Neural progenitor cell (in vitro differentiated cells): ENCODE data around the gene SNRNP25. TPM values are rescaled to one million over a fixed set of nuclear protein-coding genes. Genes with fewer than 3 reads are reported as not detected.
"Not testable (repeated sequence)": the region's sequence is repeated elsewhere in the genome, so short reads cannot be mapped to it uniquely, and the experiment has no call there.

Source experiments
- DNase-seq: peaks from one replicate; pipeline ENCODE4 v3.0.0-alpha.2; 2016; ENCODE audit warnings: low spot score
- H2AFZ ChIP-seq: fragments of 200-600 bp; sonication (generic); replicated peaks from 2 replicates; pipeline ENCODE4 v1.6.1; 2016; ENCODE audit warnings: antibody characterized with exemption
- H3F3A ChIP-seq: fragments of 200-600 bp; sonication (generic); 2 replicates; pipeline ENCODE4 v1.6.1; 2016; ENCODE audit warnings: antibody characterized with exemption, low read depth
- H3K27ac ChIP-seq: fragments of 200-600 bp; sonication (generic); 2 replicates; pipeline ENCODE4 v1.5.1; 2016; ENCODE audit warnings: mild to moderate bottlenecking
- H3K27me3 ChIP-seq: fragments of 200-600 bp; sonication (generic); 2 replicates; pipeline ENCODE4 v1.6.1; 2016; ENCODE audit warnings: mild to moderate bottlenecking, moderate library complexity
- H3K36me3 ChIP-seq: fragments of 200-600 bp; sonication (generic); 2 replicates; pipeline ENCODE4 v1.5.1; 2016
- H3K4me1 ChIP-seq: fragments of 200-600 bp; sonication (generic); 2 replicates; pipeline ENCODE4 v1.6.1; 2016; ENCODE audit warnings: mixed run types
- H3K4me2 ChIP-seq: fragments of 200-600 bp; sonication (generic); 2 replicates; pipeline ENCODE4 v1.6.1; 2016
- H3K4me3 ChIP-seq: fragments of 200-600 bp; sonication (generic); 2 replicates; pipeline ENCODE4 v1.5.1; 2016
- H3K79me2 ChIP-seq: fragments of 200-600 bp; sonication (generic); 2 replicates; pipeline ENCODE4 v1.6.1; 2016; ENCODE audit warnings: low read depth
- H3K9ac ChIP-seq: fragments of 200-600 bp; sonication (generic); 2 replicates; pipeline ENCODE4 v1.6.1; 2016
- H3K9me3 ChIP-seq: fragments of 200-600 bp; sonication (generic); 2 replicates; pipeline ENCODE4 v1.5.1; 2016; ENCODE audit warnings: low read depth
- H4K20me1 ChIP-seq: fragments of 200-600 bp; sonication (generic); 2 replicates; pipeline ENCODE4 v1.6.1; 2016; ENCODE audit warnings: low read depth
- H3K27ac Mint-ChIP-seq: 3 replicates; pipeline ENCODE4 v1.8.0; 2021; ENCODE audit warnings: mixed read lengths
- H3K27me3 Mint-ChIP-seq: 2 replicates; pipeline ENCODE4 v1.8.0; 2022; ENCODE audit warnings: low read depth, mild to moderate bottlenecking, inconsistent platforms, moderate library complexity, mixed read lengths; ENCODE audit not compliant: insufficient read depth
- H3K36me3 Mint-ChIP-seq: 3 replicates; pipeline ENCODE4 v1.8.0; 2021; ENCODE audit warnings: mixed read lengths
- H3K4me1 Mint-ChIP-seq: 3 replicates; pipeline ENCODE4 v1.8.0; 2021; ENCODE audit warnings: mixed read lengths
- H3K4me3 Mint-ChIP-seq: 3 replicates; pipeline ENCODE4 v1.8.0; 2021; ENCODE audit warnings: mild to moderate bottlenecking, moderate library complexity, mixed read lengths
- H3K9me3 Mint-ChIP-seq: 3 replicates; pipeline ENCODE4 v1.8.0; 2020; ENCODE audit warnings: mixed read lengths
- CTCF ChIP-seq: fragments of 200-600 bp; sonication (generic); IDR thresholded peaks from 2 replicates; pipeline ENCODE4 v1.5.1; 2017; ENCODE audit warnings: antibody characterized with exemption, mild to moderate bottlenecking
- EZH2 ChIP-seq: fragments of 200-600 bp; sonication (generic); IDR thresholded peaks from 2 replicates; pipeline ENCODE4 v1.6.1; 2017; ENCODE audit warnings: antibody characterized with exemption, mild to moderate bottlenecking, moderate library complexity
- EZH2phosphoT487 ChIP-seq: fragments of 200-600 bp; sonication (generic); IDR thresholded peaks from 2 replicates; pipeline ENCODE4 v1.6.1; 2017; ENCODE audit warnings: antibody characterized with exemption
- total RNA-seq: library from RNA; depleted of rRNA; stranded (reverse); fragments of >200 nt; gene quantifications from 2 replicates; pipeline ENCODE4 v1.2.3, GENCODE V29; 2015; ENCODE audit warnings: low replicate concordance

Gene SNRNP25
- total RNA-seq, 1 donor from 2014 or later, result 49.8 TPM

GRCh38 chr16:37511-37910, 16.1 kb upstream of the SNRNP25 start:
- Histone ChIP-seq H3K27ac (no peak overlapping the region), H3K9ac (no peak overlapping the region), H3K9me3 (no peaks in the 10 kb centered on the region), H3K79me2 (no peaks in the 10 kb centered on the region), H3K4me1 (no peaks in the 10 kb centered on the region), H3K27me3 (no peaks in the 10 kb centered on the region), H2AFZ (no peak overlapping the region), H3K4me2 (no peak overlapping the region), H3K36me3 (no peaks in the 10 kb centered on the region), H4K20me1 (no peaks in the 10 kb centered on the region), H3F3A (peaks cover 2% of the 10 kb centered on the region), H3K4me3 (no peak overlapping the region)
- no peak for DNase-seq
- Mint-ChIP-seq H3K4me3 (no peak overlapping the region), H3K27ac (no peak overlapping the region), H3K4me1 (no peaks in the 10 kb centered on the region), H3K36me3 (peaks cover 19% of the 10 kb centered on the region), H3K27me3 (peaks cover 2% of the 10 kb centered on the region), H3K9me3 (peaks cover 3% of the 10 kb centered on the region)
- TF ChIP-seq EZH2phosphoT487 (no peak), CTCF (no peak), EZH2 (no peak)

DNA sequence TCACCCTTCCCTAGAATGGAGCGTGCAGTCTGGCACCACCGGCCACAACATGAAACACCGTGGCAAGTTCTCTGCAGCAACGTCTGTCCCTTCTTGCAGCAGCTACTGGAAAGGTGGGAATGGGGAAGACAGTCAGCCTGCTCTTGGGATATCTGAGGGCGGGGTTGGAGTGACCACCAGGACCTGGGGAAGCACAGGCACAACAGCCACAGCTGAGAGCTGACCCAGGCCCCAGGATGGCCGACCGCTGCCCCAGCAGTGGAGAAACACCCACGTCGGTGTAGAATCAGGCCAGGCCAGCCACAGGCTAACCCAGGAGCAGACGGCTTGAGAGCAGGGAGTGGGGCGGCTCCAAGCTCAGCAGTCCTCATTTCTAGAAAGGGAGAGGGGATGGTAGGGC, 15.4 kb upstream of the SNRNP25 start:
- H3K27ac Mint-ChIP-seq, H3K4me3 ChIP-seq, H3K4me1 ChIP-seq, H3K4me1 Mint-ChIP-seq, H3K9me3 Mint-ChIP-seq, H3K4me3 Mint-ChIP-seq, H3K27ac ChIP-seq, H3K9ac ChIP-seq, H3K27me3 ChIP-seq, H3K4me2 ChIP-seq, H3K79me2 ChIP-seq, H3F3A ChIP-seq, H3K27me3 Mint-ChIP-seq, DNase-seq, H3K9me3 ChIP-seq, H2AFZ ChIP-seq, H4K20me1 ChIP-seq, H3K36me3 ChIP-seq: not testable (repeated sequence)
- H3K36me3 Mint-ChIP-seq, result peaks cover 25% of the 10 kb centered on the region

DNA sequence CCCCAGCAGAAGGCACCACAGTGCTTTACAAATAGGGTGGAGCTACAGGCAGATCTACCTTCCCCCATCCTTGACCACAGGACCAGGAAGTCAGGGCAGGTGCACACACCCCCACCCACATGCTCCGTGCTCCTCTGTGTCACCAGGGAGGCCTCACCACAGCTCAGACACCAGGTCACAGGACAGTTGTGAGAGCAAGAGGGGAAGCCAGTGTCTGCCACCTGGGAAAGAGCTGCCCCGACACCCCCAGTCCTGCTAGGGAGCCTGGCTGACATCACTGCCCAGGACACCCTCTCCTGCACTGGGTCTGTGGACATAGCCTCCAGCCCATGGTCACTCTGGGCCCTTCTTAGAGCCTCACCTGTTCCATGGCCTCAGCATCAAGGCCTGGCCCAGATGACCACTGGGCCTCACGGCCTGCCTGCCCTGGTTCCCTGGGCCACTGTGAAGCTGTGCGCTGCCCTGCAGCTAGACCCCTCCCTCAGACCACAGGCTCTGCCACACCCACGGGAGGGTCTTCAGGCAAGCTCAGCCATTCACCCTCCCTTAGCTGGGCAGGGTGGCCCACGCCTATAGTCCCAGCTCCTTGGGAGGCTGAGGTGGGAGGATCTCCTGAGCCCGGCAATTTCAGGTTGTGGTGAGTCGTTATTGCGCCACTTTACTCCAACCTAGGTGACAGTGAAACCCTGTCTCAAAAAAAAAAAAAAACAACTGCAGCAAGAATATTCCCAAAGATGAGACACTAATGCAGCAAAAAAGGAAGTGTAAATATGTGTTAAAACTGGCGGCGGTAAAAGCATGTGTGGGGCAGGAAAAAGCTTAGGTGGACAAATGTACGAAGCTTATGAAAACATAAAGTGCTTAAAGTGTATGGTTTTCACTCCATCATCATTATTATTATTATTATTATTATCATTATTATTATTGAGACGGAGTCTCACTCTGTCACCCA, 14.4 kb upstream of the SNRNP25 start:
- Histone ChIP-seq H3K27ac (no peak overlapping the region), H3K27me3 (no peaks in the 10 kb centered on the region), H3K4me2 (no peak overlapping the region), H3F3A (peaks cover 2% of the 10 kb centered on the region), H3K9ac (no peak overlapping the region), H3K9me3 (no peaks in the 10 kb centered on the region), H2AFZ (no peak overlapping the region), H3K79me2 (no peaks in the 10 kb centered on the region), H3K4me3 (no peak overlapping the region), H3K4me1 (no peaks in the 10 kb centered on the region), H3K36me3 (no peaks in the 10 kb centered on the region), H4K20me1 (no peaks in the 10 kb centered on the region)
- Mint-ChIP-seq H3K4me3 (peak overlapping the region; percentile 52), H3K9me3 (peaks cover 3% of the 10 kb centered on the region), H3K27ac (no peak overlapping the region), H3K36me3 (peaks cover 31% of the 10 kb centered on the region), H3K4me1 (no peaks in the 10 kb centered on the region), H3K27me3 (peaks cover 4% of the 10 kb centered on the region)
- no peak for DNase-seq
- TF ChIP-seq CTCF (no peak), EZH2phosphoT487 (no peak), EZH2 (no peak)

- H3K9ac ChIP-seq, result no peak overlapping the region
- TF ChIP-seq EZH2, result no peak
- Mint-ChIP-seq H3K9me3 (peaks cover 3% of the 10 kb centered on the region), H3K27ac (no peak overlapping the region), H3K4me1 (no peaks in the 10 kb centered on the region), H3K36me3 (peaks cover 40% of the 10 kb centered on the region), H3K27me3 (peaks cover 4% of the 10 kb centered on the region), H3K4me3 (no peak overlapping the region)
- H2AFZ ChIP-seq, result no peak overlapping the region
- H3K9me3 ChIP-seq, result no peaks in the 10 kb centered on the region
- H3K27me3 ChIP-seq, result no peaks in the 10 kb centered on the region
- DNase-seq, result no peak
- H3K27ac ChIP-seq, result no peak overlapping the region
- no peaks in the 10 kb centered on the region for H3K4me1 ChIP-seq
- no peak overlapping the region for H3K4me3 ChIP-seq
- no peaks in the 10 kb centered on the region for H3K36me3 ChIP-seq
- peaks cover 5% of the 10 kb centered on the region for H3F3A ChIP-seq
- H3K79me2 ChIP-seq, result no peaks in the 10 kb centered on the region
- H3K4me2 ChIP-seq, result no peak overlapping the region
- no peaks in the 10 kb centered on the region for H4K20me1 ChIP-seq
Observed at GRCh38 chr16:41439-42068, 12.1 kb upstream of the SNRNP25 start.
